Stimulated activated CD8-positive, alpha-beta memory T cell treated with anti-CD3 and anti-CD28 coated beads, Interleukin-7, amount 100 ng/mL, for 1 hour (primary cell): ENCODE results near the gene CCHCR1.
"Not testable (repeated sequence)": the region's sequence is repeated elsewhere in the genome, so short reads cannot be mapped to it uniquely, and the experiment has no call there.

Source experiments
- DNase-seq, 2 donors: peaks; one replicate each; pipeline ENCODE4 v3.0.0-alpha.2; 2020; ENCODE audit warnings: low read depth in 2 of 2

CCHCR1 gene

GRCh38 chr6:31183859-31184258 is 26.3 kb upstream of the CCHCR1 start:
- not testable (repeated sequence) for DNase-seq

- DNase-seq: not testable (repeated sequence)
These were observed 25.7 kb upstream of the CCHCR1 start for GRCh38 chr6:31183287-31183686.

GRCh38 chr6:31180500-31180899 is 22.9 kb upstream of the CCHCR1 start:
- DNase-seq: peak in 1 of 2 donors; percentile 31

- DNase-seq: no peak
These were observed 22.3 kb upstream of the CCHCR1 start for GRCh38 chr6:31179896-31180295.

- no peak for DNase-seq
These were observed 21.4 kb upstream of the CCHCR1 start for GRCh38 chr6:31179042-31179386.

- DNase-seq: no peak
These were observed 20.8 kb upstream of the CCHCR1 start for GRCh38 chr6:31178143-31179041.

GRCh38 chr6:31175971-31176370 is 18.4 kb upstream of the CCHCR1 start:
- DNase-seq: no peak

- DNase-seq: no peak
These were observed 16.8 kb upstream of the CCHCR1 start for GRCh38 chr6:31174378-31174777.

GRCh38 chr6:31173406-31173805 is 15.8 kb upstream of the CCHCR1 start:
- DNase-seq: no peak

- DNase-seq: no peak
These were observed 15.4 kb upstream of the CCHCR1 start for GRCh38 chr6:31172973-31173384.

- DNase-seq: no peak
These were observed 14.6 kb upstream of the CCHCR1 start for GRCh38 chr6:31171931-31172905.

- no peak for DNase-seq
These were observed 13.5 kb upstream of the CCHCR1 start for GRCh38 chr6:31170987-31171671.

- no peak for DNase-seq
These were observed 12.9 kb upstream of the CCHCR1 start, which contains the start of gene POU5F1 for GRCh38 chr6:31170600-31170881. TSS of gene POU5F1 (minus strand) at chr6:31170682. CDS start at chr6:31170620, 62 bp downstream.

GRCh38 chr6:31169858-31170599 is 12.4 kb upstream of the CCHCR1 start:
- not testable (repeated sequence) for DNase-seq

- DNase-seq: no peak
These were observed 11.7 kb upstream of the CCHCR1 start for GRCh38 chr6:31169123-31169857.

GRCh38 chr6:31168606-31169005 is 11.0 kb upstream of the CCHCR1 start:
- DNase-seq: no peak

- no peak for DNase-seq
These were observed 8.4 kb upstream of the CCHCR1 start for GRCh38 chr6:31165986-31166385.

GRCh38 chr6:31165064-31165832 is 7.6 kb upstream of the CCHCR1 start:
- DNase-seq: not testable (repeated sequence)

- DNase-seq: not testable (repeated sequence)
These were observed 7.0 kb upstream of the CCHCR1 start for GRCh38 chr6:31164475-31165063.
